ENCODE results near the gene USF3. TPM values are rescaled to one million over a fixed set of nuclear protein-coding genes. Genes with fewer than 3 reads are reported as not detected.

USF3 gene, protein sequence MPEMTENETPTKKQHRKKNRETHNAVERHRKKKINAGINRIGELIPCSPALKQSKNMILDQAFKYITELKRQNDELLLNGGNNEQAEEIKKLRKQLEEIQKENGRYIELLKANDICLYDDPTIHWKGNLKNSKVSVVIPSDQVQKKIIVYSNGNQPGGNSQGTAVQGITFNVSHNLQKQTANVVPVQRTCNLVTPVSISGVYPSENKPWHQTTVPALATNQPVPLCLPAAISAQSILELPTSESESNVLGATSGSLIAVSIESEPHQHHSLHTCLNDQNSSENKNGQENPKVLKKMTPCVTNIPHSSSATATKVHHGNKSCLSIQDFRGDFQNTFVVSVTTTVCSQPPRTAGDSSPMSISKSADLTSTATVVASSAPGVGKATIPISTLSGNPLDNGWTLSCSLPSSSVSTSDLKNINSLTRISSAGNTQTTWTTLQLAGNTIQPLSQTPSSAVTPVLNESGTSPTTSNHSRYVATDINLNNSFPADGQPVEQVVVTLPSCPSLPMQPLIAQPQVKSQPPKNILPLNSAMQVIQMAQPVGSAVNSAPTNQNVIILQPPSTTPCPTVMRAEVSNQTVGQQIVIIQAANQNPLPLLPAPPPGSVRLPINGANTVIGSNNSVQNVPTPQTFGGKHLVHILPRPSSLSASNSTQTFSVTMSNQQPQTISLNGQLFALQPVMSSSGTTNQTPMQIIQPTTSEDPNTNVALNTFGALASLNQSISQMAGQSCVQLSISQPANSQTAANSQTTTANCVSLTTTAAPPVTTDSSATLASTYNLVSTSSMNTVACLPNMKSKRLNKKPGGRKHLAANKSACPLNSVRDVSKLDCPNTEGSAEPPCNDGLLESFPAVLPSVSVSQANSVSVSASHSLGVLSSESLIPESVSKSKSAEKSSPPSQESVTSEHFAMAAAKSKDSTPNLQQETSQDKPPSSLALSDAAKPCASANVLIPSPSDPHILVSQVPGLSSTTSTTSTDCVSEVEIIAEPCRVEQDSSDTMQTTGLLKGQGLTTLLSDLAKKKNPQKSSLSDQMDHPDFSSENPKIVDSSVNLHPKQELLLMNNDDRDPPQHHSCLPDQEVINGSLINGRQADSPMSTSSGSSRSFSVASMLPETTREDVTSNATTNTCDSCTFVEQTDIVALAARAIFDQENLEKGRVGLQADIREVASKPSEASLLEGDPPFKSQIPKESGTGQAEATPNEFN (N-terminal part only)
- polyA plus RNA-seq (2013, experiment 1 of 2; ENCODE audit: insufficient read length), result 4.2 TPM
- 5.5 TPM for polyA plus RNA-seq (2013, experiment 2 of 2; ENCODE audit: insufficient read length)

DNA sequence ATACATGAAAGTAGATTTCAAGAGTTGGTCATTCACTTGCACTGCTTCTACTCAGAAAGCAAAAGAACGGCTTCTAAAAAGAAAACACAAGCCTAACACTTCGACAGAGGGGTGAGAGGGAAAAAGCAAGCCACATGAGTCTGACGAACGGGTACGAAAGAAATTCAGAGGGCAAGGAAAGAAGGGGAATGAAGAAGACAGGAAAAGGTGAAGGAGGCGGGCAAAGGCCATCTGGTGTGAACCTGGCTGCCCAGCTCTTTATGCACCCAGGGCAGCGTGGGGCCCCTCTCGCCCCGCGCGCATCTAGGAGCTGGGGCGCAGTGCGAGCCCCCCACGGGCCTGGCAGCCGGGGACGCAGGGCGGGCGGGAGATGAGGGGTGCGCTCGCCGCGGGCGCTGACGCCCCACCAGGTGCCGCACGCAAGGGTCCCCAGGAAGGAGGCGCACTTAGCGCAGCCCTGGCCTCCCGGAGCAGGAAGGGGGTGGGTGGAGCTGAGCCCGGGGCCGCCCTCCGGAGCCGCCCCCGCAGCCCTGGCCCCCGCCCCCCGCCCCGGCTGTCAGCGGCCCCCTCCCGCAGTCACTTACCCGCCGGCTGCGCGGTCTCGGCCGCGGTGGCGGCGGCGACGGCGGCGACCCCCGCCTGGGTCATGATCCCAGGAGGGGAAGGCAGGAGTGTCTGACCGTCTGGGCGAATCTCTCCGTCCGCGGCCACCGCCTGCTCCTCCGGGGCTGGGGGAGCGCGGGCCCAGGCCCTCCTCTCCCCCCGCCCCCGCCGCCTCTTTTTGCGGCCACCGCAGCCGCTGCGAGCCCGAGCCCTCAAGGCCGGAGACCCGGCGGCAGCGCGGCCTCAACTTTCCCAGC, at the start of gene USF3:
Gene USF3, minus strand, starts transcription at position 857 of the 860 bp plus-strand sequence. CDS start 21,764 bp downstream, outside the sequence.
- peak; percentile 61 for DNase-seq

DNA sequence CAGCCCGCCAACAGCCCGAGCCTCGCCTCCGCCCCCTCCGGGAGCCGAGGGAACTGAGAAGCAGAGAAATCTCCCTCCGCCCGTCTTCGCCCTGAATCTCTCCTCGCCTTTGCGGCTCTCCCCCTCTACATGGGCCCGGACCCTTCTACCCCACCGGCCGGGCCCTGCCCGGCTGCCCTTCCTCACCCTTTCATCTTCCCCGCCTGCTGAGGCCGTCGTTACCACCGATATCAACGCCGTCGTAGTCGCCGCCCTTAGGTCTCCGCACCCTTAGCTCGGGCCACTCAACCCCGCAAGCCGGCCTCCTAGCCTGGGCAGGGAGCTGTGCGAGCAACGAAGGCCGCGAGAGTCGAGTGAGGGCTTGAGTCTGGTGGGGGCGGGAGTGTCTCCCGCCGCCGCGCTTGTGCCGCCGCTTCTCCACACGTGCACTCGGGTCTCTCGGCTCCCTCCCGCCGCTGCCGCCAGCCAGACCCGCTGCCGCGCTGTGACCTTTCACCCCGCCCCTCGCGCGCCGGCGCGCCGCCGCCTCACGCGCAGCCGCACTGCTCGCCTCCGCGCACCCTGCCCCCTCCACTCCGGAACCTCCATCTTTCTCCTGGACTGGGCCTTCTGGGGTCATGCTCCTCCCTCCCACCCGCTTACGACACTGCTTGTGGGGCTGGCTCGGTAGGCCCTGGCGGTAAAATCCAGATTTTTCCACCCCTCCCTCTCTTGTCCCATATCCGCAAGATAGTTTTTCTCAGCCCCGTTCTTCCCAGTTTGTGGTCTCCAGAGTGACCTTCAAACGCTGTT, 49.5 kb upstream of the USF3 start, which contains the start of gene NAA50:
Gene NAA50, minus strand, starts transcription at position 494 of the 792 bp plus-strand sequence. Its CDS starts 300 bp downstream, at position 194.
- DNase-seq, result peak; percentile 92

- peak; percentile 83 for DNase-seq
These were observed 48.7 kb upstream of the USF3 start for GRCh38 chr3:113744941-113745755.

GRCh38 chr3:113743006-113743630, 46.7 kb upstream of the USF3 start:
- DNase-seq, result no peak

DNA sequence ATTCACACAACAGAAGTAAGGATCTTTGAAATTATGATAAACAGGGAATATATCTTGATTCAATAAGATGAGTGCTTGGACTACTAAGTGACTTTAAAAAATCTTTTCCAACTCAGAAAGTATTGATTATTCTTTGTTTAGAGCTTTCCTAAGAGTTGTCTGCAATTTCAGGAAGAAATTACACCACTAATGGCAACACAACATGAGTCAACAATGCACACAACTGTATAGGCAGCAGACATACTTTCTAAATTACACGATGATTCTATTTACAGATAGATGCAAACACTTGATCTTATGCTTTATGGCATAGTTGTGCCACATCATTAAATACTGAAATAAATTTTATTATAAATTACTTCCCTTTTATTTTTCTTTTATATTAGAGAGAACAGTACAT, 45.2 kb upstream of the USF3 start:
- peak; percentile 15 for DNase-seq

DNA sequence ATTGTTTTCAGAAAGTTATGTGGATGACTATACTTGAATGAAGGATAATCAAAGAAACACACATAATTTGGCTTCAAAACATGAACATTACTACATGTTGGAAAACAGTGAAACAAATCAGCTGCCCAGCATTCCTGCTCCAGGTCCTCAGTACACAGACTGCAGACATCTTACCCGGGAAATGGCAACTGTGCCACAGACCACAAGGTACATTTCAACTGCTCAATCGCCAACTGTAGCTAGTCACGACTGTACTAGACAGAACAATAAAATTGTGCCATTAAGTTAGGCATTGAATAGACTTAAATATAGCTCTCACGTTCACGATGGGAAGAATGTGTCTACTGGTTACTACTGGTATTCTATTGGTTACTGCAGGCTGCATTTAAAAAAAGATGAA, 44.6 kb upstream of the USF3 start:
- DNase-seq, result no peak

DNA sequence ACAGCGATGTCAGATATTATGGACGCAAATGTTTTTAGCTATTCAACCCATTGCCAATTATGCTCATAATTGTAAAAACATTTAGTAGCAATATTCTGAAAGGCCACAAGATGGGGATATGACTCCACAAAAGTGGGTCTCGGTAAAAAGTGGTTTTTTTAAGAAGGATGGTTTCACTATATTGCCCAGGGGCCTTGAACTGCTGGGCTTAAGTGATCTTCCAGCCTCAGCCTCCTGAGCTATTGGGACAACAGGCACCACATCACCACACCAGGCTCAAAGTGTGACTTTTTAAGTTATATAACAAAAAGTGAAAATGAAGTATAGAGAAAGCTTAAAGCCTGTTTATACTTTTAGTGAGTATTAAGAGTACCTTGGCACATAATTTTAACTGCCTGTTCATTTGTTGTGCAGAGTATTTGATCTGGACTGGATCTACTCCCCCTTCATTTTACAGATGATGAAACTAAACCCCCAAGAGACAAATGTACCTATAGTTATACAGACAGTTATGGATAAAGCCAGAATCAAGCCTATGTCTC, 40.2 kb upstream of the USF3 start:
- peak; percentile 66 for DNase-seq

DNA sequence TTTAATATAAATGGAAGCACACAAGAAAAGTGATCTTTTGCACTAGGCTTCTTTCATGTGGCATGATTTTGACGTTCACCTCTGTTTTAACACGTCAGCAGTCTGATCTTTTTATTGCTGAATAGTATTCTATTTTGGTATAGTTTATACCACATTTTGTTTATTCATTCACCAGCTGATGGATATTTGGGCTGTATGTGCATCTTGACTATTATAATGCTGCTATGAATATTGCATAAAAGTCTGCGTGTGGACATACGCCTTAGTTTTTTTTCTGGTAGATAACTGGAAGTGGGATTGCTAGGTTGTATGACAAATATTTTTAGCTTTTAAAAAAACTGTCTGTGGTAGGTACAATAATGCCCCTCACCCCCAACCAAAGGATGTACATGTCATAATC, 35.3 kb upstream of the USF3 start:
- DNase-seq, result no peak

GRCh38 chr3:113730550-113730949, 34.1 kb upstream of the USF3 start:
- DNase-seq, result no peak

DNA sequence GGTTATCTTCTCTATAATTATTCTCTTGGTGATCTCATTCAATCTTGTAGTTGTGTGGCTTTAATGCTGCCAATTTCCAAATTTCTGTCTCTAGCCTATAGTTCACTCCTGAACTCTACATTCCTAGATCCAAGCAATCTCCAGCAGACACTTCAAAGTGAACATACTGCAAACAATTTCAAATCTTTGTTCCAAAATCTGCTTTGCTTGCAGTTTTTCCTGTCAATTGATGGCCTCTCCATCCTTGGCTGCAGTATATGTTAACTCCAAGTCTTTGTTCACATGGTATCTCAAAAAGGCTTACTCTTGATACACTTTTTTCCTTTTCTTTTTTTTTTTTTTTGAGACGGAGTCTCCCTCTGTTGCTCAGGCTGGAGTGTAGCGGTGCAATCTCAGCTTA, 32.2 kb upstream of the USF3 start:
- DNase-seq, result no peak

GRCh38 chr3:113721636-113722035, 25.2 kb upstream of the USF3 start:
- no peak for DNase-seq

- DNase-seq, result no peak
These were observed 23.3 kb upstream of the USF3 start for GRCh38 chr3:113719758-113720157.

- no peak for DNase-seq
These were observed 22.9 kb upstream of the USF3 start for GRCh38 chr3:113719294-113719693.

DNA sequence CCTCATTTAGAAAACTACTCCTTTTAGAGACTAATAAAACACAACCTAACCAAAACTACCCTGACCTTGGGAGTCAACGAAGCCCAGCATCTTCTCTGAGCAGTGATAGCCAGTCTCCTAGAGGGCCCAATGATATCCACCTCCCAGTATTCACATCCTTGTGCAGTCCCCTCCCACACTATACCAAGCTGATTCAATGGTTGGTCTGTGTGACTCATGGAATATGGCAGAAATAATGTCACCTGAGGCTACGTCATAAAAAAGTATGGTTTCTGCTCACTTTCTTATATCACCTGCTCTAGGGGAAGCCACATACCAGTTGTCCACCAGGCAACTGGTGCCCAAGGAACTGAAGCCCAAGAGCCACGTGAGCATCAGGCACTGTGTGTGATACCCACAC, 21.4 kb upstream of the USF3 start:
- no peak for DNase-seq

DNA sequence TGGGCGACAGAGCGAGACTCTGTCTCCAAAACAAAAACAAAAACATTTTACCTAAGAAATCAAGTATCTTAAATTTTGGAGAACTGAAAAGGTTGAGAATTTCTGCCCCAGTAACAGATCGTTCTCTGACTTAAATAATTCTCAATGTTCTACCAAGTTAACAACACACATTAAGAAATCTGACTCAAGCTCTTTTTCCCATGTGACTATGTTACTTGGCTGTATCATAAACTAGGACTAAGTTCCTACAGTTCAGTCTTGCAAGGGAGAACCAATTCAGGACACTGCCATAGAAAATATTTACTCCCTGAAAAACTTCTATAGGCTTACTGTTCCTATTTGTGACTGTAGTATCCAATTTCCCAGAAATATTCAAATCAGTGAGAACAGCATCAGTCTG, 20.9 kb upstream of the USF3 start:
- DNase-seq, result no peak

DNA sequence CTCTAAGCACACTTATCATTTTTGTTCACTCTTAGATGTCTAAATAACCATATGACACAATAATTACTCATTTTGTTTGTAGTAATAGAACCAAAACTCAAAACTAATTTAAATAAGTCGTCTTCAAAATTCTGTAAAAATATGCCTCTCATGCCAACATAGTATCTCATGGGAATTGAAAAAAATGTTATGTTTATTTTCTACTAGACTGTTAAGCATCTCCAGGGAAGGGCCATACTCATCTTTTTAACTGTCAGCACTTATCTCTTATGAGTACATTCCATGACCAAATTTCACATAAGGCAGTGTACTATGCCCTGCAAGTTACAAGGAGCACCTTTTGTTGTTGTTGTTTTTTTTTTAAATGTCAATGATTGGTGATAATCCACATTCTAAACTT, 18.3 kb upstream of the USF3 start:
- peak; percentile 29 for DNase-seq

DNA sequence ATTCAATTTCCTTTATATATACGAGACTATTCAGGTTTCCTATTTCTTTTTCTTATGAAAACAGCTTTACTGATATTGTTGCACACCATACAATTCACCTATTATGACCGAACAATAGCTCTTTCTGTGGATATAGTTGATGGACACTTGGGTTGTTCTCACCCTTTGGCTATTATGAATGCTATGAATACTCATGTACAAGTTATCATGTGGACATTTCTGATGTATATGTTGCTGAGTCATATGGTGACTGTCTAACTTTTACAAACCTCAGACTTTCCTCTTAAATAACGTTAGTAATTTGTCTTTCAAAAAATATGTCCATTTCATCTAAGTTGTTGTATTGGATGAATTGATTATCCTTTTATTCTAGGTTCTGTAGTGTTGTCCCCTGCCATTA, 15.7 kb upstream of the USF3 start:
- DNase-seq, result peak; percentile 35

DNA sequence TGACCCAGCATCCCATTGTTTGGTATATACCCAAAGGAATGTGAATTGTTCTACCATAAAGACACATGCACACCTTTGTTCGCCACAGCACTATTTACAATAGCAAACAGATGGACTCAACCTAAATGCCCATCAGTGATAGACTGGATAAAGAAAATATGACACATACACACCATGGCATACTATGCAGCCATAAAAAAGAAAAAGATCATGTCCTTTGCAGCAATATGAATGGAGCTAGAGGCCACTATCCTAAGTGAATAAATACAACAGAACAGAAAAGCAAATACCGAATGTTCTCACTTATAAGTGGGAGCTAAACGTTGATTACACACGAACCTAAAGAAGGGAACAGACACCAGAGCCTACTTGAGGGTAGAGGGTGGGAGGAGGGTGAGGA, 11.4 kb upstream of the USF3 start:
- DNase-seq, result no peak

DNA sequence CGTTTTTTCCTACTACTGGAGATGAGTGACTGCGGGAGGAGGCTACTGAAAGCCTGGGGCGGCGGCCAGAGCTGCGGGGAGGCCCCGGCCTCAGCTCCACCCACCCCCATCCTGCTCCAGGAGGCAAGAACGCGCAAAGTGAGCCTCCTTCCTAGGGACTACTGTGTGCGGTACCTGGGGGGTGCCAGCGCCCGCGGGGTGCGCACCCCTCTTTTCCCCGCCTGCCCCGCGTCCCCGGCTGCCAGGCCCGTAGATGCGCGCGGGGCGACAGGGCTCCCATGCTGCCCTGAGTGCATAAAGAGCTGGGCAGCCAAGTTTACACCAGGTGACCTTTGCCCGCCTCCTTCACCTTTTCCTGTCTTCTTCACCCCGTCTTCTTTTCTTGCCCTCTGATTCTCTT, 2.5 kb upstream of the USF3 start:
- no peak for DNase-seq

All from fibroblast of skin of back (primary cell).